Caco-2 (cell line): ENCODE measurements around the gene LMOD3. TPM values are rescaled to one million over a fixed set of nuclear protein-coding genes. Genes with fewer than 3 reads are reported as not detected.

ENCODE experiments used
- BruUV-seq: library from RNA; stranded (reverse); fragments of 400-500 nt; replicated peaks from 2 replicates; lab custom pipeline; 2021; lab: Mats Ljungman, UMichigan
- CTCF ChIA-PET: fragments of 300-600 bp; sonication (Branson Sonifier 250); formaldehyde crosslinking; loops from one replicate; lab custom pipeline; 2022; ENCODE audit warnings: antibody characterized with exemption; lab: Charles Lee
- POLR2A ChIA-PET: fragments of 300-600 bp; sonication (Branson Sonifier 250); formaldehyde crosslinking; loops from one replicate; lab custom pipeline; 2022; ENCODE audit warnings: antibody characterized with exemption; lab: Charles Lee
- DNase-seq, 2 experiments: peaks; one replicate each; pipeline versions ENCODE4 v3.0.0 to v3.0.0-alpha.2; 2020 to 2022
- H3K27me3 ChIP-seq: replicated peaks from 2 replicates; pipeline ENCODE4 v1.6.0; 2011; ENCODE audit warnings: low read length; ENCODE audit not compliant: control insufficient read depth, insufficient read depth
- H3K36me3 ChIP-seq: 2 replicates; pipeline ENCODE4 v1.5.1; 2011; ENCODE audit warnings: low read length; ENCODE audit not compliant: control insufficient read depth, insufficient read depth
- H3K4me1 ChIP-seq: fragments of 250-450 bp; sonication (Bioruptor Pico); 2 replicates; pipeline ENCODE4 v1.5.1; 2020; ENCODE audit warnings: mild to moderate bottlenecking
- H3K4me3 ChIP-seq: 2 replicates; pipeline ENCODE4 v1.5.1; 2011; ENCODE audit warnings: low read depth, mild to moderate bottlenecking, control low read depth, low read length
- H3K9me3 ChIP-seq: fragments of 250-450 bp; sonication (Bioruptor Pico); 2 replicates; pipeline ENCODE4 v1.5.1; 2020; ENCODE audit warnings: mild to moderate bottlenecking, moderate library complexity
- H3K27ac Mint-ChIP-seq: one replicate; pipeline ENCODE4 v1.8.0; 2022; ENCODE audit warnings: mixed read lengths; ENCODE audit not compliant: unreplicated experiment
- H3K27me3 Mint-ChIP-seq: one replicate; pipeline ENCODE4 v1.8.0; 2022; ENCODE audit warnings: mixed read lengths; ENCODE audit not compliant: insufficient read depth, unreplicated experiment
- H3K36me3 Mint-ChIP-seq: one replicate; pipeline ENCODE4 v1.8.0; 2022; ENCODE audit warnings: mild to moderate bottlenecking, mixed read lengths; ENCODE audit not compliant: insufficient read depth, unreplicated experiment
- H3K4me1 Mint-ChIP-seq: one replicate; pipeline ENCODE4 v1.8.0; 2022; ENCODE audit warnings: low read depth, mixed read lengths; ENCODE audit not compliant: unreplicated experiment
- H3K4me3 Mint-ChIP-seq: one replicate; pipeline ENCODE4 v1.8.0; 2022; ENCODE audit warnings: mild to moderate bottlenecking, moderate library complexity, mixed read lengths; ENCODE audit not compliant: unreplicated experiment
- H3K9me3 Mint-ChIP-seq: one replicate; pipeline ENCODE4 v1.8.0; 2022; ENCODE audit warnings: mixed read lengths; ENCODE audit not compliant: unreplicated experiment
- CTCF ChIP-seq, 2 experiments: fragments of 200-600 bp in 1 of 2; IDR thresholded peaks; 1 replicate in 1 of 2; 2 replicates in 1 of 2; pipeline versions ENCODE4 v1.5.1 to v1.8.0; 2011 to 2022; ENCODE audit warnings: antibody characterized with exemption in 1 of 2, control low read depth in 1 of 2, inconsistent platforms in 1 of 2, low read depth in 1 of 2, low read length in 1 of 2, mild to moderate bottlenecking in 1 of 2, moderate library complexity in 1 of 2; ENCODE audit not compliant: insufficient read depth in 1 of 2, severe bottlenecking in 1 of 2, unreplicated experiment in 1 of 2
- intact Hi-C: fragments of 100-400 bp; cut with micrococcal nuclease; formaldehyde crosslinking; loops from one replicate; pipeline ENCODE4 v1.10.0; 2022; ENCODE audit not compliant: unreplicated experiment
- total RNA-seq: library from RNA; stranded (reverse); gene quantifications from 2 replicates; pipeline ENCODE4 v1.2.3, GENCODE V29; 2022

LMOD3 gene
- total RNA-seq, 1 experiment from 2014 or later, result not detected

- Mint-ChIP-seq H3K4me1 (no peaks in the 10 kb centered on the region), H3K27me3 (no peaks in the 10 kb centered on the region), H3K9me3 (no peaks in the 10 kb centered on the region), H3K36me3 (no peaks in the 10 kb centered on the region), H3K27ac (peak overlapping the region; percentile 4), H3K4me3 (no peak overlapping the region)
- TF ChIP-seq CTCF (IDR thresholded peaks at IDR 0.05; ENCODE audit: insufficient read depth in 1 of 2, low read depth in 1 of 2, low read length in 1 of 2, severe bottlenecking in 1 of 2, unreplicated experiment in 1 of 2), result no peak
- no peaks in the 10 kb centered on the region for H3K4me1 ChIP-seq
- H3K9me3 ChIP-seq, result no peaks in the 10 kb centered on the region
- no peaks in the 10 kb centered on the region for H3K36me3 ChIP-seq
- ChIA-PET CTCF (no interaction called here), POLR2A (no interaction called here)
- intact Hi-C loops, result no loop called here
- DNase-seq, result no peak
- BruUV-seq, result no TSS peak
- no peak overlapping the region for H3K4me3 ChIP-seq
- H3K27me3 ChIP-seq, result no peaks in the 10 kb centered on the region
Measured at GRCh38 chr3:69102384-69102783, 20.0 kb downstream of the LMOD3 start.

- no peaks in the 10 kb centered on the region for H3K9me3 ChIP-seq
- no peaks in the 10 kb centered on the region for H3K4me1 ChIP-seq
- Mint-ChIP-seq H3K4me3 (no peak overlapping the region), H3K27me3 (no peaks in the 10 kb centered on the region), H3K27ac (no peak overlapping the region), H3K4me1 (no peaks in the 10 kb centered on the region), H3K9me3 (no peaks in the 10 kb centered on the region), H3K36me3 (no peaks in the 10 kb centered on the region)
- no peak for TF ChIP-seq CTCF (IDR thresholded peaks at IDR 0.05; ENCODE audit: insufficient read depth in 1 of 2, low read depth in 1 of 2, low read length in 1 of 2, severe bottlenecking in 1 of 2, unreplicated experiment in 1 of 2)
- no TSS peak for BruUV-seq
- DNase-seq, result no peak
- H3K27me3 ChIP-seq, result no peaks in the 10 kb centered on the region
- no peaks in the 10 kb centered on the region for H3K36me3 ChIP-seq
- intact Hi-C loops, result no loop called here
- ChIA-PET CTCF (no interaction called here), POLR2A (no interaction called here)
- no peak overlapping the region for H3K4me3 ChIP-seq
Measured at GRCh38 chr3:69099576-69099975, 22.8 kb downstream of the LMOD3 start.

- H3K36me3 Mint-ChIP-seq, result no peaks in the 10 kb centered on the region
- H3K4me3 Mint-ChIP-seq, result no peak overlapping the region
- no peaks in the 10 kb centered on the region for H3K4me1 Mint-ChIP-seq
- H3K27me3 Mint-ChIP-seq, result no peaks in the 10 kb centered on the region
- TF ChIP-seq CTCF (IDR thresholded peaks at IDR 0.05; ENCODE audit: insufficient read depth in 1 of 2, low read depth in 1 of 2, low read length in 1 of 2, severe bottlenecking in 1 of 2, unreplicated experiment in 1 of 2), result no peak
- H3K36me3 ChIP-seq, result no peaks in the 10 kb centered on the region
- CTCF ChIA-PET, result no interaction called here
- no peaks in the 10 kb centered on the region for H3K27me3 ChIP-seq
- BruUV-seq, result no TSS peak
- H3K4me1 ChIP-seq, result no peaks in the 10 kb centered on the region
- intact Hi-C loops, result no loop called here
- H3K9me3 ChIP-seq, result no peaks in the 10 kb centered on the region
- H3K9me3 Mint-ChIP-seq, result no peaks in the 10 kb centered on the region
- POLR2A ChIA-PET, result no interaction called here
- no peak overlapping the region for H3K27ac Mint-ChIP-seq
- H3K4me3 ChIP-seq, result no peak overlapping the region
- no peak for DNase-seq
Measured at GRCh38 chr3:69097407-69098086, 24.8 kb downstream of the LMOD3 start.
